B cell (primary cell): ENCODE measurements around the gene CDC42BPG. TPM values are rescaled to one million over a fixed set of nuclear protein-coding genes. Genes with fewer than 3 reads are reported as not detected.

Source experiments
- ATAC-seq: fragments of 200-7000 bp; cut with Tn5 transposase; one replicate; pipeline ENCODE4 v1.10.0; 2021; ENCODE audit warnings: low read depth, mild to moderate bottlenecking, moderate number of reproducible peaks, moderate library complexity
- CTCF ChIA-PET: fragments of 350-600 bp; sonication (Branson Sonifier 250); formaldehyde crosslinking; loops from one replicate; lab custom pipeline; 2021; ENCODE audit warnings: antibody characterized with exemption, inconsistent platforms; lab: Charles Lee
- POLR2A ChIA-PET: fragments of 350-600 bp; sonication (Branson Sonifier 250); formaldehyde crosslinking; loops from one replicate; lab custom pipeline; 2021; ENCODE audit warnings: antibody characterized with exemption; lab: Charles Lee
- DNase-seq: peaks from one replicate; pipeline ENCODE4 v3.0.0; 2013
- H2AFZ ChIP-seq: 2 replicates; pipeline ENCODE4 v1.6.1; 2012; ENCODE audit warnings: mild to moderate bottlenecking, low read depth, low read length; ENCODE audit not compliant: insufficient read depth, poor library complexity, severe bottlenecking
- H3K27ac ChIP-seq, 2 donors: 1 replicate in 1 of 2; 2 replicates in 1 of 2; pipeline ENCODE4 v1.5.1; 2012 to 2013; ENCODE audit warnings: low read length in 2 of 2, mild to moderate bottlenecking in 2 of 2, moderate library complexity in 1 of 2
- H3K27me3 ChIP-seq, 4 experiments: fragments of 200-600 bp in 1 of 4; sonication (generic) in 1 of 4; replicated peaks in 1 of 4; 1 replicate in 2 of 4; 2 replicates in 2 of 4; pipeline versions ENCODE4 v1.6.1 to v1.7.0; 2013 to 2016; ENCODE audit warnings: low read length in 3 of 4, mild to moderate bottlenecking in 2 of 4, mixed read lengths in 1 of 4, moderate library complexity in 1 of 4; ENCODE audit not compliant: insufficient read depth in 4 of 4, control insufficient read depth in 3 of 4; ENCODE audit errors: control extremely low read depth in 1 of 4
- H3K36me3 ChIP-seq, 2 experiments: replicated peaks in 1 of 2; 1 replicate in 1 of 2; 2 replicates in 1 of 2; pipeline versions ENCODE4 v1.6.1 to v1.7.1; 2013; ENCODE audit warnings: low read length in 1 of 2; ENCODE audit not compliant: insufficient read depth in 2 of 2, control insufficient read depth in 1 of 2; ENCODE audit errors: control extremely low read depth in 1 of 2, extremely low read depth in 1 of 2
- H3K4me1 ChIP-seq, 2 donors: fragments of 200-600 bp in 1 of 2; sonication (generic) in 1 of 2; 1 replicate in 1 of 2; 2 replicates in 1 of 2; pipeline versions ENCODE4 v1.5.1 to v1.6.1; 2013 to 2017; ENCODE audit warnings: low read length in 2 of 2; ENCODE audit not compliant: control insufficient read depth in 2 of 2, insufficient read depth in 2 of 2
- H3K4me2 ChIP-seq: replicated peaks from 2 replicates; pipeline ENCODE3; 2012; ENCODE audit warnings: mild to moderate bottlenecking, low read depth, low read length; ENCODE audit not compliant: poor library complexity, severe bottlenecking
- H3K4me3 ChIP-seq, 5 experiments: fragments of 200-600 bp in 1 of 5; sonication (generic) in 1 of 5; 1 replicate in 3 of 5; 2 replicates in 2 of 5; pipeline versions ENCODE4 v1.5.1 to v1.7.0; 2011 to 2016; ENCODE audit warnings: low read length in 4 of 5, mild to moderate bottlenecking in 4 of 5, low read depth in 2 of 5, control low read depth in 1 of 5, moderate library complexity in 1 of 5; ENCODE audit not compliant: insufficient read depth in 1 of 5; ENCODE audit errors: control extremely low read depth in 1 of 5, extremely low read depth in 1 of 5
- H3K79me2 ChIP-seq: fragments of 200-600 bp; sonication (generic); one replicate; pipeline ENCODE4 v1.6.0; 2016; ENCODE audit warnings: low read length; ENCODE audit not compliant: control insufficient read depth, insufficient read depth
- H3K9ac ChIP-seq: fragments of 200-600 bp; sonication (generic); 2 replicates; pipeline ENCODE4 v1.6.1; 2017; ENCODE audit warnings: mild to moderate bottlenecking, low read length, moderate library complexity
- H3K9me3 ChIP-seq, 3 donors: one replicate each; pipeline versions ENCODE4 v1.6.1 to v1.7.1; 2013; ENCODE audit warnings: low read length in 2 of 3; ENCODE audit not compliant: control insufficient read depth in 2 of 3, insufficient read depth in 1 of 3; ENCODE audit errors: control extremely low read depth in 1 of 3
- H4K20me1 ChIP-seq: 2 replicates; pipeline ENCODE4 v1.6.0; 2012; ENCODE audit warnings: mild to moderate bottlenecking, low read length; ENCODE audit not compliant: insufficient read depth, control insufficient read depth, poor library complexity, severe bottlenecking
- H3K27ac Mint-ChIP-seq: one replicate; pipeline ENCODE4 v1.8.0; 2021; ENCODE audit warnings: mixed read lengths
- H3K27me3 Mint-ChIP-seq: one replicate; pipeline ENCODE4 v1.8.0; 2021; ENCODE audit warnings: mixed read lengths
- H3K4me1 Mint-ChIP-seq: one replicate; pipeline ENCODE4 v1.8.0; 2021; ENCODE audit warnings: mixed read lengths
- H3K4me3 Mint-ChIP-seq: one replicate; pipeline ENCODE4 v1.8.0; 2021; ENCODE audit warnings: mixed read lengths
- H3K9me3 Mint-ChIP-seq: one replicate; pipeline ENCODE4 v1.8.0; 2022; ENCODE audit warnings: mixed read lengths; ENCODE audit not compliant: insufficient read depth
- EZH2 ChIP-seq: IDR thresholded peaks from 2 replicates; pipeline ENCODE4 v1.6.1; 2012; ENCODE audit warnings: borderline replicate concordance, low read depth, mild to moderate bottlenecking, moderate library complexity, low read length; ENCODE audit not compliant: insufficient read depth, poor library complexity, severe bottlenecking
- WGBS: methylation state at CpG from one replicate; pipeline ENCODE4 v1.1.5; 2013; ENCODE audit warnings: missing lambda C conversion rate; ENCODE audit not compliant: insufficient coverage; 5-methylcytosine and 5-hydroxymethylcytosine counted together
- intact Hi-C: fragments of 100-400 bp; cut with micrococcal nuclease; formaldehyde crosslinking; loops from one replicate; pipeline ENCODE4 v1.10.0; 2022
- polyA plus RNA-seq: library from polyadenylated mRNA; depleted of rRNA; stranded (reverse); fragments of >200 nt; gene quantifications from 2 replicates; pipeline ENCODE4 v1.2.3, GENCODE V29; 2012
- total RNA-seq, 2 donors: library from RNA; stranded (reverse); fragments of 120-200 nt in 1 of 2; gene quantifications; 1 replicate in 1 of 2; 2 replicates in 1 of 2; pipeline versions ENCODE4 v1.2.3 to v1.2.4, GENCODE V29; 2013 to 2022
- TF ChIP-seq, protein P1 (sequence below): fragments of 200-600 bp; IDR thresholded peaks from one replicate; pipeline ENCODE4 v1.8.0; 2022; ENCODE audit warnings: antibody characterized with exemption, mild to moderate bottlenecking

The CDC42BPG gene
- total and polyA plus RNA-seq, 2 donors (not counting 1 experiment from before 2014, with no cell fraction given) = 3.7 to 8.7 TPM

- H3K4me1 Mint-ChIP-seq = peaks cover 70% of the 10 kb centered on the region
- Histone ChIP-seq H3K79me2 (peaks cover 34% of the 10 kb centered on the region), H3K4me3 (no peak overlapping the region), H3K4me1 (peaks cover 65 to 81% of the 10 kb centered on the region in 2 donors), H3K27ac (peak overlapping the region; percentile 59 to 100), H3K36me3 (peaks cover 0 to 3% of the 10 kb centered on the region in 2 experiments), H3K9ac (no peak overlapping the region), H2AFZ (no peak overlapping the region), H3K4me2 (peak overlapping the region; percentile 76), H3K9me3 (no peaks in the 10 kb centered on the region), H3K27me3 (no peaks in the 10 kb centered on the region), H4K20me1 (no peaks in the 10 kb centered on the region)
- H3K27ac Mint-ChIP-seq = peak overlapping the region; percentile 90
- 26% methylated on average over 6 of the region's 6 CpGs for WGBS
- CTCF ChIA-PET = interaction anchor here (0.6 to 29.2 kb wide), 32 partner anchors 15 to 502 kb away, joined by 3 to 1254 read pairs (median 6); partner anchors contain the start of genes ARL2, ATG2A, BATF2 and CDC42EP2
- ATAC-seq (no peak), DNase-seq (no peak)
- intact Hi-C loops = loop anchor here (10.0 kb wide), 1 partner anchor 104 kb away; the partner anchor contains the start of gene RASGRP2
- peak overlapping the region; percentile 55 for H3K4me3 Mint-ChIP-seq
- POLR2A ChIA-PET = interaction anchor here (0.6 to 8.7 kb wide), 13 partner anchors 10 to 1966 kb away, joined by 3 to 158 read pairs (median 6); partner anchors contain the start of genes ARL2, EHD1, SF1 and TM7SF2
- TF ChIP-seq, protein P1, sequence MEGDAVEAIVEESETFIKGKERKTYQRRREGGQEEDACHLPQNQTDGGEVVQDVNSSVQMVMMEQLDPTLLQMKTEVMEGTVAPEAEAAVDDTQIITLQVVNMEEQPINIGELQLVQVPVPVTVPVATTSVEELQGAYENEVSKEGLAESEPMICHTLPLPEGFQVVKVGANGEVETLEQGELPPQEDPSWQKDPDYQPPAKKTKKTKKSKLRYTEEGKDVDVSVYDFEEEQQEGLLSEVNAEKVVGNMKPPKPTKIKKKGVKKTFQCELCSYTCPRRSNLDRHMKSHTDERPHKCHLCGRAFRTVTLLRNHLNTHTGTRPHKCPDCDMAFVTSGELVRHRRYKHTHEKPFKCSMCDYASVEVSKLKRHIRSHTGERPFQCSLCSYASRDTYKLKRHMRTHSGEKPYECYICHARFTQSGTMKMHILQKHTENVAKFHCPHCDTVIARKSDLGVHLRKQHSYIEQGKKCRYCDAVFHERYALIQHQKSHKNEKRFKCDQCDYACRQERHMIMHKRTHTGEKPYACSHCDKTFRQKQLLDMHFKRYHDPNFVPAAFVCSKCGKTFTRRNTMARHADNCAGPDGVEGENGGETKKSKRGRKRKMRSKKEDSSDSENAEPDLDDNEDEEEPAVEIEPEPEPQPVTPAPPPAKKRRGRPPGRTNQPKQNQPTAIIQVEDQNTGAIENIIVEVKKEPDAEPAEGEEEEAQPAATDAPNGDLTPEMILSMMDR = no peak
- TF ChIP-seq EZH2 = no peak
- H3K9me3 Mint-ChIP-seq = no peaks in the 10 kb centered on the region
- no peaks in the 10 kb centered on the region for H3K27me3 Mint-ChIP-seq
Observed at GRCh38 chr11:64848214-64848825, 3.9 kb upstream of the CDC42BPG start.
